Inferior parietal cortex (tissue), 1 donor: ENCODE data around the gene MYCL.
"Not testable (repeated sequence)": the region's sequence is repeated elsewhere in the genome, so short reads cannot be mapped to it uniquely, and the experiment has no call there.

ENCODE experiments used
- DNase-seq: peaks from one replicate; pipeline ENCODE4 v3.0.0-alpha.2; 2016; ENCODE audit errors: extremely low spot score

The MYCL gene

GRCh38 chr1:39890880-39891279, 10.8 kb downstream of the MYCL start:
- no peak for DNase-seq

GRCh38 chr1:39890273-39890672, 11.4 kb downstream of the MYCL start:
- DNase-seq, result no peak

- peak; percentile 68 for DNase-seq
Observed at GRCh38 chr1:39886757-39887231, 14.9 kb downstream of the MYCL start.

GRCh38 chr1:39885516-39885915, 16.2 kb downstream of the MYCL start:
- DNase-seq, result no peak

- no peak for DNase-seq
Observed at GRCh38 chr1:39882152-39882551, 19.6 kb downstream of the MYCL start.

GRCh38 chr1:39877980-39878956, 23.4 kb downstream of the MYCL start:
- DNase-seq, result no peak

- DNase-seq, result no peak
Observed at GRCh38 chr1:39877231-39877778, 24.4 kb downstream of the MYCL start.

- no peak for DNase-seq
Observed at GRCh38 chr1:39876144-39876543, 25.6 kb downstream of the MYCL start.

- no peak for DNase-seq
Observed at GRCh38 chr1:39872698-39873097, 29.0 kb downstream of the MYCL start.

- no peak for DNase-seq
Observed at GRCh38 chr1:39871796-39872195, 29.9 kb downstream of the MYCL start.

- not testable (repeated sequence) for DNase-seq
Observed at GRCh38 chr1:39871043-39871442, 30.7 kb downstream of the MYCL start.

- not testable (repeated sequence) for DNase-seq
Observed at GRCh38 chr1:39869538-39870112, 32.1 kb downstream of the MYCL start.

- DNase-seq, result no peak
Observed at GRCh38 chr1:39866767-39867166, 35.0 kb downstream of the MYCL start.

GRCh38 chr1:39865762-39866161, 36.0 kb downstream of the MYCL start:
- no peak for DNase-seq

- no peak for DNase-seq
Observed at GRCh38 chr1:39863177-39863576, 38.5 kb downstream of the MYCL start.

- no peak for DNase-seq
Observed at GRCh38 chr1:39861003-39861402, 40.7 kb downstream of the MYCL start.

GRCh38 chr1:39859859-39860812, 41.6 kb downstream of the MYCL start:
- DNase-seq, result no peak

- no peak for DNase-seq
Observed at GRCh38 chr1:39858315-39858714, 43.4 kb downstream of the MYCL start.

- no peak for DNase-seq
Observed at GRCh38 chr1:39857126-39857878, 44.4 kb downstream of the MYCL start.

- no peak for DNase-seq
Observed at GRCh38 chr1:39854738-39855137, 47.0 kb downstream of the MYCL start.

GRCh38 chr1:39854314-39854713, 47.4 kb downstream of the MYCL start:
- no peak for DNase-seq
